Omental fat pad (tissue), 4 donors: Measurements from ENCODE around the gene ANKRD28. TPM values are rescaled to one million over a fixed set of nuclear protein-coding genes. Genes with fewer than 3 reads are reported as not detected.

Source experiments
- ATAC-seq: fragments of 150-250 bp; one replicate; pipeline ENCODE4 v1.9.1; 2016; ENCODE audit warnings: mild to moderate bottlenecking, moderate library complexity; ENCODE audit not compliant: low FRiP score
- DNase-seq: peaks from one replicate; pipeline ENCODE4 v3.0.0-alpha.2; 2019; ENCODE audit warnings: low spot score
- total RNA-seq, 4 donors: library from RNA; depleted of rRNA; stranded (reverse); fragments of >200 nt; gene quantifications; one replicate each; pipeline ENCODE4 v1.1.0, GENCODE V29; 2016
- TF ChIP-seq, protein P1 (sequence below), 3 donors: fragments of 450-650 bp; IDR thresholded peaks; one replicate each; pipeline ENCODE4 v1.5.1; 2016 to 2017; ENCODE audit warnings: antibody characterized with exemption in 3 of 3, mild to moderate bottlenecking in 3 of 3, moderate library complexity in 2 of 3

ANKRD28 gene
- total RNA-seq, 4 donors from 2014 or later: 47.6 to 197 (median 59.5) TPM

DNA sequence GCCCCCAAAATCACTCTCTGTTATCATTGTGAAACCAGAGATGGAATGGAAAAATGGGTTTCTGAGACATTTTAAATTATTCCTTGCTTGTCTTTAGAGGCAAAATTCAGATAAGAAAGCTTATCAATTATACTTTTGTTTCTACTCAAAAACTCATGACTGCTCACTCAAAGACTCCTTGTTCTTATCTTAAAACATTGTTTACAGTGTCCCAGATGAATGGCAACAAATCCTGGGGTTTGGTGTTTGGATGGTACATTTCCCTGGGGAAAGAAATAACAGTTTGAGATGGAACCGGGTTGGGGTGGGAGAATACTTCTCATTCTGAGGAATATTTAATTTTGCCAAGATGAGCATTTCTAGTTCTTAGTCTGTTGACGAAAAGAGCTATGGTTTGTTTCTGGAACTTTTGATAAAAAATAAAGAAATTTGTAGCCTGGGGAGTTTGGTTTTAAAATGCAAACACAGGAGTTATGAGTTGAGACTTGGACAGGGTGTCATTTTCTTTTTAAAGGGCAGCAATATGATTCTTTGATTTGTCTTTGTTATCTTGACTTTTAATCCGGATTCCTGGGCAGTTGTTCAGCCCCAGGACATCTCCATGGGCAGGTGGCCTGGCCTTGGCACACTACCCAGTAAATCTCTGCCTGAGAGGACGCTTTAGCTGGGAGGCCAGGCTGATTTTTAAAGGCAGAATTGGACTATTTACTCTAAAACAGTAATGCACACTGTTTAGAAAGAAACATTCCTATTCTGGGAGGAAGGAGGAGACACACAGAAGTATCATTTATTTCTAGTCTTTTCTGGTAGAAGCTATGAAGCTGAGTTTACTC, 163.8 kb downstream of the ANKRD28 start:
- no peak for ATAC-seq

GRCh38 chr3:15633159-15633558, 164.6 kb downstream of the ANKRD28 start:
- no peak for DNase-seq
- TF ChIP-seq, protein P1, sequence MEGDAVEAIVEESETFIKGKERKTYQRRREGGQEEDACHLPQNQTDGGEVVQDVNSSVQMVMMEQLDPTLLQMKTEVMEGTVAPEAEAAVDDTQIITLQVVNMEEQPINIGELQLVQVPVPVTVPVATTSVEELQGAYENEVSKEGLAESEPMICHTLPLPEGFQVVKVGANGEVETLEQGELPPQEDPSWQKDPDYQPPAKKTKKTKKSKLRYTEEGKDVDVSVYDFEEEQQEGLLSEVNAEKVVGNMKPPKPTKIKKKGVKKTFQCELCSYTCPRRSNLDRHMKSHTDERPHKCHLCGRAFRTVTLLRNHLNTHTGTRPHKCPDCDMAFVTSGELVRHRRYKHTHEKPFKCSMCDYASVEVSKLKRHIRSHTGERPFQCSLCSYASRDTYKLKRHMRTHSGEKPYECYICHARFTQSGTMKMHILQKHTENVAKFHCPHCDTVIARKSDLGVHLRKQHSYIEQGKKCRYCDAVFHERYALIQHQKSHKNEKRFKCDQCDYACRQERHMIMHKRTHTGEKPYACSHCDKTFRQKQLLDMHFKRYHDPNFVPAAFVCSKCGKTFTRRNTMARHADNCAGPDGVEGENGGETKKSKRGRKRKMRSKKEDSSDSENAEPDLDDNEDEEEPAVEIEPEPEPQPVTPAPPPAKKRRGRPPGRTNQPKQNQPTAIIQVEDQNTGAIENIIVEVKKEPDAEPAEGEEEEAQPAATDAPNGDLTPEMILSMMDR (IDR thresholded peaks at IDR 0.05): no peak
- ATAC-seq: no peak

More for the DNA sequence above, 163.8 kb downstream of the ANKRD28 start:
- TF ChIP-seq, protein P1 (IDR thresholded peaks at IDR 0.05): no peak
- DNase-seq: no peak

DNA sequence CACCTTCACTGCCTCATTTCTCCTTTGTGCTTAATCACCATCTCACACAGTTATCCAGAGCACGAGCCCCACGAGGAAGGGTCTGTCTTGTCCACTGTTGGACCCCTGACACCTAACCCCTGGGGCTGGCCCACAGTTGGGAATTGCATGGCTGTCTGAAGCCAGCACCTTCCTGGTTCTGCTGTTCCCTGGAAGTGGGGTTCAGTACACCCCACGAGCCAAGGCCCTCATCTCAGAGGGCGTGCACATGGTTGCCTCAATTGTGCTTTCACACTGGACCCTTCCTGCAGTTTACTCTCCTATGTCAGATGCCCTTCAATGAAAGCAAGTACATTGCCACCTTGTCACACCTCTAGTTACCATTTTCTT, 165.6 kb downstream of the ANKRD28 start:
- ATAC-seq (no peak), DNase-seq (no peak)
- TF ChIP-seq, protein P1 (IDR thresholded peaks at IDR 0.05): no peak

DNA sequence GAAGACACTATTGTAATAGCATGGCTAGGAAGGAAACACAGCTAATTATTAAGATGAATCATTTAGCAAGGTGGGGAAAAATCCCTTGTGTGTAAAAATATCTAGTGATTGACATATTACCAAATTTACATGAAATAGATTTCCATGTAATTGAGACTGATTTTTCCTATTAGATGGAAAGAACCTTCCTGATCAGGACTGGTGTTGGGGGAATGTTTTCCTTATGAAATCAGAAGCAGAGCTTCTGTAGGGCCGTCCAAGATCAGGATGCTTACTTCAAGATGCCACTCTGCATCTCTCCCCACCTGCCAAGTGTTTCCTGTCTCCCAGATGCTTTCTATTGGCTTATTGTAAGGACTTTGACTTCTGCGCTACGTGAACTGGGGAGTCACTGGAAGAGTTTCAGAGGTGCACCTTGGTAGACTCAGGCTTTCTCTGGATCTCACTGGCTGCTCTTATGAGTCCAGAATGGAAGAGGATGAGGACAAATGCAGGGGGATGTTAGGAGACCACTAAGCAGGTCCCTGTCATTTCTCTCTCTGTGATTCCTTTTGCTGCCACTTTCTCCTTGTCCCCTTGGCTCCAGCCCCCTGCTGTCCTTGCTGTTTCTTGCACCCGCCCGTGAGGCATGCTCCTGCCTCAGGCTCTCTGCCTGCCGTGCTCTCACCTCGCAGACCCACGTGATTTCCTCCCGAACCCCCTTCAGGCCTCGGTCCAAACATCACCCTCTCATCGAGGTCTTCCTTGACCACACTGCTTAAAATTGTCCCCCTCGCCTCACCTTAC, 166.2 kb downstream of the ANKRD28 start:
- ATAC-seq: no peak
- TF ChIP-seq, protein P1 (IDR thresholded peaks at IDR 0.05): no peak
- no peak for DNase-seq

- no peak for DNase-seq
- ATAC-seq: no peak
- TF ChIP-seq, protein P1 (IDR thresholded peaks at IDR 0.05): no peak
Observed at GRCh38 chr3:15630646-15631350, 167.0 kb downstream of the ANKRD28 start.

DNA sequence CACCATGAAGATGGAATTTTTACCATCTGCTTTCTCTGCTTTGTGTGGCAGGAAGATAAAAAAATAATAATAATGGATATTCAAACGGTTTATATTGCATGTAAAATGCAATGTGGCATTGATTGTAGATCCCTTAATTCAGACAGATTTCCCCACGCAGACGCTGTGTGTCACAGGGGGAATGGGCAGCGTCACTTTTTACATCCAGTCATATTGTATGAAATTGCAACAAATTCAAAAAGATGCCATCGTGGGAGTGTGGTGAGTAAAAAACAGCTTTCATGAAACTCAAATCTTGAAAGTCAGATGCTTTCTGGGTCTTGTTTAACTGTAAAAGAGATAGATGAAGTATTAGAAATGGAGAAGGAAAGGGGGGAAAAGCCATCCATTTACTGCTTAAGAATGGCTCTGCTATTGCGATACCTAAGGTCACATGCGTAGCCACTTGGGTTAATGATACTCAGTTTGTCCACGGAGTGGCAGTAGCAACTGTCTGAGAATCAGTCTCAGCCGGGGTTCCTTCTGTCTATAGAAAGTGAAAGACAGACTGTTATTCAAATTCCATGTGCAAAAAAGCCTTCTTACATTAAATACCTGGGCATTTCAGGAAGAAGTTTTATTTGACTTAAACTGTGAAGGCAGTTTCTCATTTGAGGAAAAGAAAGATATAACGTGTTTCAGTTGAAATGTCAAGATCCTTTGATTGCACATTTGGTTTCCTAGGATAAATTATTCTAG, 167.8 kb downstream of the ANKRD28 start:
- ATAC-seq: peak; percentile 89
- no peak for DNase-seq
- TF ChIP-seq, protein P1 (IDR thresholded peaks at IDR 0.05): no peak
